H54 (cell line): ENCODE results near the gene OPA3.

Experiments
- DNase-seq: peaks from one replicate; pipeline ENCODE4 v3.0.0; 2011; ENCODE audit warnings: low spot score, mixed read lengths; ENCODE audit not compliant: insufficient read length
- FAIRE-seq: peaks from 3 replicates; lab custom pipeline; 2011; peaks lifted over from hg19 to GRCh38; lab: Jason Lieb, UNC
- POLR2A ChIP-seq: IDR thresholded peaks from 2 replicates; pipeline ENCODE4 v1.6.1; 2011; ENCODE audit warnings: low read depth, mild to moderate bottlenecking, low read length

The OPA3 gene

GRCh38 chr19:45590300-45591003, 5.8 kb upstream of the OPA3 start:
- no peak for TF ChIP-seq POLR2A
- no peak for FAIRE-seq
- no peak for DNase-seq

GRCh38 chr19:45589768-45590167, 5.2 kb upstream of the OPA3 start:
- FAIRE-seq = no peak
- DNase-seq = no peak
- TF ChIP-seq POLR2A = no peak

- FAIRE-seq (no peak), DNase-seq (no peak)
- no peak for TF ChIP-seq POLR2A
These were observed 3.3 kb upstream of the OPA3 start for GRCh38 chr19:45587873-45588272.

GRCh38 chr19:45585158-45585577, 566 bp upstream of the OPA3 start:
- no peak for TF ChIP-seq POLR2A
- no peak for FAIRE-seq
- DNase-seq = no peak

GRCh38 chr19:45581576-45581975, 3.0 kb downstream of the OPA3 start:
- FAIRE-seq (no peak), DNase-seq (no peak)
- no peak for TF ChIP-seq POLR2A

GRCh38 chr19:45578861-45579260, 5.7 kb downstream of the OPA3 start:
- FAIRE-seq (no peak), DNase-seq (no peak)
- TF ChIP-seq POLR2A = no peak

- TF ChIP-seq POLR2A = no peak
- peak; percentile 82 for FAIRE-seq
- DNase-seq = peak; percentile 61
These were observed 7.3 kb downstream of the OPA3 start for GRCh38 chr19:45577111-45577905.

GRCh38 chr19:45576682-45577081, 7.9 kb downstream of the OPA3 start:
- FAIRE-seq (no peak), DNase-seq (no peak)
- no peak for TF ChIP-seq POLR2A

GRCh38 chr19:45575216-45575615, 9.4 kb downstream of the OPA3 start:
- TF ChIP-seq POLR2A = no peak
- FAIRE-seq = no peak
- DNase-seq = no peak

GRCh38 chr19:45574526-45574925, 10.1 kb downstream of the OPA3 start:
- no peak for TF ChIP-seq POLR2A
- DNase-seq (no peak), FAIRE-seq (no peak)

- FAIRE-seq (no peak), DNase-seq (no peak)
- TF ChIP-seq POLR2A = no peak
These were observed 13.0 kb downstream of the OPA3 start for GRCh38 chr19:45571457-45572220.

GRCh38 chr19:45569619-45570421, 14.8 kb downstream of the OPA3 start:
- TF ChIP-seq POLR2A = no peak
- no peak for FAIRE-seq
- no peak for DNase-seq

- TF ChIP-seq POLR2A = no peak
- FAIRE-seq = peak; percentile 20
- no peak for DNase-seq
These were observed 15.9 kb downstream of the OPA3 start for GRCh38 chr19:45568732-45569131.
